NCI-H187 (cell line): ENCODE measurements around the gene CHRNB1.

ENCODE experiments used
- DNase-seq, 2 experiments: peaks; one replicate each; lab custom pipeline; 2025; lab: John Stamatoyannopoulos, UW

CHRNB1 gene

GRCh38 chr17:7484067-7484918 lies 39.4 kb downstream of the CHRNB1 start, which contains the start of gene POLR2A:
Gene POLR2A (plus strand): TSS chr17:7484366.
- peak; percentile 76 to 91 for DNase-seq

GRCh38 chr17:7484919-7485377 lies 40.1 kb downstream of the CHRNB1 start:
- DNase-seq, result no peak

GRCh38 chr17:7486181-7486580 lies 41.3 kb downstream of the CHRNB1 start:
- DNase-seq, result no peak

- no peak for DNase-seq
Measured at GRCh38 chr17:7490144-7490543, 45.3 kb downstream of the CHRNB1 start.

- DNase-seq, result no peak
Measured at GRCh38 chr17:7491583-7491982, 46.7 kb downstream of the CHRNB1 start.

- DNase-seq, result no peak
Measured at GRCh38 chr17:7493941-7494340, 49.1 kb downstream of the CHRNB1 start.

- no peak for DNase-seq
Measured at GRCh38 chr17:7495906-7496434, 51.1 kb downstream of the CHRNB1 start.

GRCh38 chr17:7496470-7497183 lies 51.8 kb downstream of the CHRNB1 start:
- DNase-seq, result no peak

- DNase-seq, result no peak
Measured at GRCh38 chr17:7497228-7497627, 52.4 kb downstream of the CHRNB1 start.

- no peak for DNase-seq
Measured at GRCh38 chr17:7497636-7498035, 52.8 kb downstream of the CHRNB1 start.

- DNase-seq, result no peak
Measured at GRCh38 chr17:7499161-7499560, 54.3 kb downstream of the CHRNB1 start.

- DNase-seq, result no peak
Measured at GRCh38 chr17:7501729-7502128, 56.9 kb downstream of the CHRNB1 start.

- DNase-seq, result no peak
Measured at GRCh38 chr17:7502171-7502847, 57.4 kb downstream of the CHRNB1 start.

GRCh38 chr17:7502987-7503386 lies 58.1 kb downstream of the CHRNB1 start:
- no peak for DNase-seq

GRCh38 chr17:7503521-7503920 lies 58.7 kb downstream of the CHRNB1 start:
- DNase-seq, result no peak
